ENCODE results near the gene NINL. TPM values are rescaled to one million over a fixed set of nuclear protein-coding genes. Genes with fewer than 3 reads are reported as not detected.

The NINL gene
- polyA plus RNA-seq, 1 of the 3 experiments (the other 2 are of a cell fraction): 22.5 TPM

DNA sequence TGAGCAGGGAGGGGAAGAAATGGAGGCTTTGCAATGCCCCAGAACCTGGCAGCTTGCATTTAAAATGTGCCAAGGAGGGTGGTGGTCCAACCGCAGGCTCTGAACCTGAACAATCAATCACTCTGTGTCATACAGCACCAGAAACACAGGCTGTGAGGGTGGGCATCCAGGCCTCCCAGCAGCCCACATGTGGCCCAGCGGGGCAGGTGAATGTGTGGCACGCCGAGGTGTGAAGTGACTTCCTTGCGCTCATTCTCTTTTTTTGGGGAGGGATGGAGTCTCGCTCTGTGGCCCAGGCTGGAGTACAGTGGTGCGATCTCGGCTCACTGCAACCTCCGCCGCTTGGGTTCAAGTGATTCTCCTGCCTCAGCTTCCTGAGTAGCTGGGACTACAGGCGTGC is 97.4 kb downstream of the NINL start:
- H3F3A ChIP-seq (replicated peaks; ENCODE audit: insufficient read depth): no peaks in the 10 kb centered on the region
- H3K4me2 ChIP-seq: no peak overlapping the region
- 95% methylated on average over 9 of the region's 11 CpGs for WGBS (ENCODE audit: low lambda C conversion rate)
- DNase-seq: no peak
- H3K79me2 ChIP-seq (ENCODE audit: insufficient read depth): no peaks in the 10 kb centered on the region
- H3K9ac ChIP-seq: no peak overlapping the region
- H4K20me1 ChIP-seq (ENCODE audit: insufficient read depth): no peaks in the 10 kb centered on the region
- peaks cover 4% of the 10 kb centered on the region in 2 experiments; a peak in 2 of 4 replicates for H3K4me1 ChIP-seq (ENCODE audit: control insufficient read depth in 1 of 2, insufficient read depth in 2 of 2, low read depth in 1 of 2, low read length in 1 of 2)
- TF ChIP-seq USF1 (IDR thresholded peaks at IDR 0.05; ENCODE audit: borderline replicate concordance, low read depth) (no peak), FOXM1 (IDR thresholded peaks at IDR 0.05; ENCODE audit: low read depth) (no peak)
- H3K36me3 ChIP-seq (replicated peaks in 1 of 2; ENCODE audit: control insufficient read depth in 1 of 2, insufficient read depth in 2 of 2, low read length in 1 of 2): peaks cover 7 to 41% of the 10 kb centered on the region in 2 experiments
- POLR2A ChIA-PET: no interaction called here
- H3K27me3 ChIP-seq (ENCODE audit: insufficient read depth): no peaks in the 10 kb centered on the region
- no peaks in the 10 kb centered on the region for H3K9me3 ChIP-seq
- no peaks in the 10 kb centered on the region for H3K9me2 ChIP-seq
- no peak overlapping the region for H3K4me3 ChIP-seq (ENCODE audit: low read depth in 2 of 2, low read length in 1 of 2)
- H2AFZ ChIP-seq (ENCODE audit: low read depth): no peak overlapping the region
- CTCF ChIA-PET: interaction anchor here (0.6 to 1.3 kb wide), 2 partner anchors 16 to 43 kb away, joined by 3 read pairs; no protein-coding TSS in a partner anchor
- H3K27ac ChIP-seq (ENCODE audit: low read depth in 2 of 2, low read length in 1 of 2): no peak overlapping the region

DNA sequence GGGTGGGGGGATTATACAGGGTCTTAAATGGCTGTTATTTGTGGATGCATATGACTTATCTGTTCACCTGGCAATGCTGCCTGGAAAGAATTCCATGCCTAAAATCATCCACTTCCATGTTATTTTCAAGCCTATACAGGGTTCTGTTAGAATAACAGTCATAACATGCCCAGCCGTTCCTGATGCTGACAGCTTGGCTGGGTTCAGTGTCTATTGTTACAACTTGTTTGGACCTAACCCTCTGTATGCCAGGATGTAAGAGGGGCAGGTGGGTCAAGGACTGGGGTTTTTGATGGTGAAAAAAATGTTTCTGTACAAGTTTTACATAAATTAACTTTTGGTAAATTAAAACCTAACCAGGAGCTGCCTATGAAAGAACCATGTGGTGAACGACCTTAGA is 98.0 kb downstream of the NINL start:
- Histone ChIP-seq H3K4me2 (no peak overlapping the region), H2AFZ (ENCODE audit: low read depth) (no peak overlapping the region), H3K4me1 (ENCODE audit: control insufficient read depth in 1 of 2, insufficient read depth in 2 of 2, low read depth in 1 of 2, low read length in 1 of 2) (peaks cover 4% of the 10 kb centered on the region in 2 experiments; a peak in 2 of 4 replicates), H3K9me3 (no peaks in the 10 kb centered on the region), H3K27me3 (ENCODE audit: insufficient read depth) (no peaks in the 10 kb centered on the region), H3F3A (replicated peaks; ENCODE audit: insufficient read depth) (no peaks in the 10 kb centered on the region), H3K79me2 (ENCODE audit: insufficient read depth) (no peaks in the 10 kb centered on the region), H4K20me1 (ENCODE audit: insufficient read depth) (no peaks in the 10 kb centered on the region), H3K4me3 (ENCODE audit: low read depth in 2 of 2, low read length in 1 of 2) (no peak overlapping the region), H3K9me2 (no peaks in the 10 kb centered on the region), H3K9ac (no peak overlapping the region), H3K27ac (ENCODE audit: low read depth in 2 of 2, low read length in 1 of 2) (no peak overlapping the region), H3K36me3 (replicated peaks in 1 of 2; ENCODE audit: control insufficient read depth in 1 of 2, insufficient read depth in 2 of 2, low read length in 1 of 2) (peaks cover 7 to 41% of the 10 kb centered on the region in 2 experiments)
- CTCF ChIA-PET: interaction anchor here (1.3 kb wide), 1 partner anchor 43 kb away, joined by 3 read pairs; no protein-coding TSS in a partner anchor
- DNase-seq: no peak
- POLR2A ChIA-PET: no interaction called here
- WGBS (ENCODE audit: low lambda C conversion rate): 78% methylated on average over 2 of the region's 2 CpGs
- TF ChIP-seq MEF2A (IDR thresholded peaks at IDR 0.05; ENCODE audit: borderline replicate concordance, low read depth) (no peak), GABPA (IDR thresholded peaks at IDR 0.05; ENCODE audit: low read depth) (no peak), MAX (IDR thresholded peaks at IDR 0.05; ENCODE audit: low read depth) (no peak), NFIC (IDR thresholded peaks at IDR 0.05; ENCODE audit: borderline replicate concordance) (no peak), ZBTB33 (IDR thresholded peaks at IDR 0.05; ENCODE audit: borderline replicate concordance, low read depth) (no peak), GATA2 (CRISPR knock-in tag; IDR thresholded peaks at IDR 0.05) (no peak), EP300 (IDR thresholded peaks at IDR 0.05; ENCODE audit: borderline replicate concordance in 1 of 2, low read depth in 1 of 2, low read length in 1 of 2) (no peak), SMC3 (IDR thresholded peaks at IDR 0.05; ENCODE audit: low read depth, low read length) (no peak), RFX5 (IDR thresholded peaks at IDR 0.05; ENCODE audit: low read length) (no peak)
- TF ChIP-seq, protein P1, sequence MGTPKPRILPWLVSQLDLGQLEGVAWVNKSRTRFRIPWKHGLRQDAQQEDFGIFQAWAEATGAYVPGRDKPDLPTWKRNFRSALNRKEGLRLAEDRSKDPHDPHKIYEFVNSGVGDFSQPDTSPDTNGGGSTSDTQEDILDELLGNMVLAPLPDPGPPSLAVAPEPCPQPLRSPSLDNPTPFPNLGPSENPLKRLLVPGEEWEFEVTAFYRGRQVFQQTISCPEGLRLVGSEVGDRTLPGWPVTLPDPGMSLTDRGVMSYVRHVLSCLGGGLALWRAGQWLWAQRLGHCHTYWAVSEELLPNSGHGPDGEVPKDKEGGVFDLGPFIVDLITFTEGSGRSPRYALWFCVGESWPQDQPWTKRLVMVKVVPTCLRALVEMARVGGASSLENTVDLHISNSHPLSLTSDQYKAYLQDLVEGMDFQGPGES (IDR thresholded peaks at IDR 0.05; ENCODE audit: low read depth, low read length): no peak
- TF ChIP-seq, protein P2, sequence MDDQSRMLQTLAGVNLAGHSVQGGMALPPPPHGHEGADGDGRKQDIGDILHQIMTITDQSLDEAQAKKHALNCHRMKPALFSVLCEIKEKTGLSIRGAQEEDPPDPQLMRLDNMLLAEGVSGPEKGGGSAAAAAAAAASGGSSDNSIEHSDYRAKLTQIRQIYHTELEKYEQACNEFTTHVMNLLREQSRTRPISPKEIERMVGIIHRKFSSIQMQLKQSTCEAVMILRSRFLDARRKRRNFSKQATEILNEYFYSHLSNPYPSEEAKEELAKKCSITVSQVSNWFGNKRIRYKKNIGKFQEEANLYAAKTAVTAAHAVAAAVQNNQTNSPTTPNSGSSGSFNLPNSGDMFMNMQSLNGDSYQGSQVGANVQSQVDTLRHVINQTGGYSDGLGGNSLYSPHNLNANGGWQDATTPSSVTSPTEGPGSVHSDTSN (IDR thresholded peaks at IDR 0.05): no peak

Data from SK-N-SH (cell line).